Smooth muscle cell of the brain vasculature (primary cell): Measurements from ENCODE around the gene POLR3GL.
"Not testable (repeated sequence)": the region's sequence is repeated elsewhere in the genome, so short reads cannot be mapped to it uniquely, and the experiment has no call there.

ENCODE experiments used
- DNase-seq: peaks from one replicate; pipeline ENCODE4 v3.0.0-alpha.2; 2012; ENCODE audit warnings: low read depth, low spot score

POLR3GL gene

GRCh38 chr1:146020058-146021049, 55.9 kb downstream of the POLR3GL start:
- DNase-seq, result no peak

GRCh38 chr1:146021050-146021445, 56.6 kb downstream of the POLR3GL start:
- DNase-seq, result no peak

- no peak for DNase-seq
Measured at GRCh38 chr1:146021622-146022402, 57.3 kb downstream of the POLR3GL start, which contains the start of gene HJV. TSS of gene HJV (minus strand) at chr1:146021735. CDS start at chr1:146020231, 1,504 bp downstream.

GRCh38 chr1:146022403-146023127, 58.1 kb downstream of the POLR3GL start:
- no peak for DNase-seq

- not testable (repeated sequence) for DNase-seq
Measured at GRCh38 chr1:146025787-146026495, 61.5 kb downstream of the POLR3GL start.

- DNase-seq, result not testable (repeated sequence)
Measured at GRCh38 chr1:146026650-146027049, 62.2 kb downstream of the POLR3GL start.
